Raji (cell line): ENCODE measurements around the gene POU2AF2.

Experiments used
- POLR2A ChIP-seq: IDR thresholded peaks from 2 replicates; pipeline ENCODE4 v1.6.1; 2011; ENCODE audit warnings: low read depth, low read length, control low read depth; ENCODE audit not compliant: insufficient read depth

Gene POU2AF2

DNA sequence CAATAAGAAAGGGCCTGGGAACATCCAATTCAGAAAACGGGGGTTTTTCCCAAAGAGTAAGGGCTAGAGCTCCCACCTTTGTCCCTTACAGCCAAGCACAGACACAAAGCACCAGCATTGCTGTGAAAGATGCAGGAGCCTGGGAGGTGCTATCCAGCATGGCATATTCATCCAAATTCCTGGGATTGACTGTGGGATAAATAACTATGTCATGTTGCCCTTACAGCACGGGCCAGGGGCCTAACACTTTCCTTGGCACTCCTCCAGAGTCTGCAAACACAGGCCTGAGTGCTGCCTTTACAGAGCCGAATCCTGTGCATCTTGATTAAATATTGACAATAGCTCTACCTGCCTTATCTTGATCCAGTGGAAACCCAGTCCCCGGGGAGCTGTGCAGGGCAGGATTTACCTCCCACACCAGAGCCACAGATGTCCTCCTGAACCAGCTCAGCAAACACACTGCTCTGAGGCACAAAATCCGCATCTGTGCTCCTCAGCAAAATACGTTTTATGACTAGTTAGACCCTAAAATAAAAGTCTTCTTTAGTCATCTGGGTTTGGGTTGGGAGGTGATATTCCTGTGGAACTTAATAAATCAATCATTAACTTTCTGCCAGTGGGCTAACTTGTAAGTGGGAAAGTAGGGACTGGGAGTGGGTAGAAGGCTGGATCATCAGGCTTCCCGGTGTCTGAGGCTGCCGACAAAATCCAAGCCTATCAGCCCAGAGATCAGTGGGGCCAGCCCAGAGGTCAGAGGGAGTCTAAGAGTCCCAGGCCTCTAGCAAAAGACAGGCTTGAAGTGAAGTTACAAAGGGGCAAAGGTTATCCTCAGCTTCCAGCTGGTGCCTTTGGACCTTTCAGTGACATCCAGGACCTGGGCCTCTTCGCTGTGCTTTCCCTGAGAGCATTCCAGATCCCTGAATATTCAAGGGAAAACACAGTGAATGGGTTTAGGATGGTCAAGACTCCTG, 89.3 kb downstream of the POU2AF2 start:
- TF ChIP-seq POLR2A: no peak

DNA sequence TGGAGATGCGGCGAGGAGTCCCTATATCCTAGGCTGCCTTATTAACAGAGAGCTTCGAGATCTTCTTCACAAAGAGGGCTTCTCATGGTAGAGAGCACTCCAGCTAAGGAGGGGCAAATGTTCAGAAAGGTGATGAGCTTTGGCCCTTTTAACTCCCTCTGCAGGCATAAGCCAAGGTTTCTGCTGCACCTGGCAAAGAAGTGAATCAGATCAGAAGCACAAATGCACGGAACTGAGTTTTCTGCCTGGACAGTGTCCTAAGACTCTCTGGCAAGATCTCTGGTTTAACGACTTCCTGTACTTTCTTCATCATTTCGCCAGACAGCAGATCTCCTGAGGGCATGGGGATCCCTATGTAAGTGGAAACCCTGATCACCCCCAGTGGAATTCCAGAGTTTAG, 90.0 kb downstream of the POU2AF2 start:
- TF ChIP-seq POLR2A: no peak
